ENCODE data around the gene EXOSC1.
A peak's percentile ranks its signal among the peaks of the same experiment; 100 is the strongest.

The EXOSC1 gene

GRCh38 chr10:97445722-97446639, at the start of gene EXOSC1, which contains the start of gene ZDHHC16:
Gene EXOSC1 (minus strand): TSS chr10:97446006. CDS start chr10:97445985, 21 bp downstream.
Gene ZDHHC16 (plus strand): TSS chr10:97446175. CDS start chr10:97451676, 5,501 bp downstream.
- peaks cover 13% of the 10 kb centered on the region for H3K36me3 ChIP-seq
- H3K4me1 ChIP-seq (ENCODE audit: control insufficient read depth in 1 of 2, insufficient read depth in 1 of 2, low read depth in 1 of 2, low read length in 1 of 2), result peaks cover 22 to 28% of the 10 kb centered on the region in 2 experiments
- peak within 1 kb of the TSS; percentile 78 for H3K27ac ChIP-seq
- no peaks in the 10 kb centered on the region for H3K27me3 ChIP-seq
- peak within 1 kb of the TSS; percentile 75 for H3K4me3 ChIP-seq (ENCODE audit: low read depth in 1 of 2, low read length in 1 of 2)
- H3K9me3 ChIP-seq, result no peaks in the 10 kb centered on the region
- peak; percentile 46 for TF ChIP-seq CTCF (IDR thresholded peaks at IDR 0.05)

GRCh38 chr10:97494863-97495506, 49.2 kb upstream of the EXOSC1 start:
- Histone ChIP-seq H3K4me3 (ENCODE audit: low read depth in 1 of 2, low read length in 1 of 2) (no peak overlapping the region), H3K9me3 (no peaks in the 10 kb centered on the region), H3K27me3 (no peaks in the 10 kb centered on the region), H3K36me3 (peaks cover 6% of the 10 kb centered on the region), H3K4me1 (ENCODE audit: control insufficient read depth in 1 of 2, insufficient read depth in 1 of 2, low read depth in 1 of 2, low read length in 1 of 2) (peaks cover 23 to 26% of the 10 kb centered on the region in 2 experiments), H3K27ac (no peak overlapping the region)
- no peak for TF ChIP-seq CTCF (IDR thresholded peaks at IDR 0.05)

GRCh38 chr10:97494151-97494550, 48.3 kb upstream of the EXOSC1 start:
- Histone ChIP-seq H3K9me3 (no peaks in the 10 kb centered on the region), H3K4me1 (ENCODE audit: control insufficient read depth in 1 of 2, insufficient read depth in 1 of 2, low read depth in 1 of 2, low read length in 1 of 2) (peaks cover 18 to 23% of the 10 kb centered on the region in 2 experiments), H3K27ac (no peak overlapping the region), H3K36me3 (peaks cover 6% of the 10 kb centered on the region), H3K4me3 (ENCODE audit: low read depth in 1 of 2, low read length in 1 of 2) (no peak overlapping the region), H3K27me3 (no peaks in the 10 kb centered on the region)
- no peak for TF ChIP-seq CTCF (IDR thresholded peaks at IDR 0.05)

- Histone ChIP-seq H3K4me1 (ENCODE audit: control insufficient read depth in 1 of 2, insufficient read depth in 1 of 2, low read depth in 1 of 2, low read length in 1 of 2) (peaks cover 7 to 12% of the 10 kb centered on the region in 2 experiments), H3K36me3 (peaks cover 6% of the 10 kb centered on the region), H3K9me3 (no peaks in the 10 kb centered on the region), H3K27ac (peak overlapping the region; percentile 40), H3K27me3 (no peaks in the 10 kb centered on the region), H3K4me3 (ENCODE audit: low read depth in 1 of 2, low read length in 1 of 2) (no peak overlapping the region)
- no peak for TF ChIP-seq CTCF (IDR thresholded peaks at IDR 0.05)
Measured at GRCh38 chr10:97490592-97490991, 44.8 kb upstream of the EXOSC1 start.

GRCh38 chr10:97485647-97486281, 40.0 kb upstream of the EXOSC1 start:
- no peak for TF ChIP-seq CTCF (IDR thresholded peaks at IDR 0.05)

More at GRCh38 chr10:97485647-97486281, 40.0 kb upstream of the EXOSC1 start:
- Histone ChIP-seq H3K4me3 (ENCODE audit: low read depth in 1 of 2, low read length in 1 of 2) (no peak overlapping the region), H3K27ac (no peak overlapping the region), H3K9me3 (no peaks in the 10 kb centered on the region), H3K36me3 (peaks cover 5% of the 10 kb centered on the region), H3K4me1 (ENCODE audit: control insufficient read depth in 1 of 2, insufficient read depth in 1 of 2, low read depth in 1 of 2, low read length in 1 of 2) (peaks cover 5 to 8% of the 10 kb centered on the region in 2 experiments), H3K27me3 (no peaks in the 10 kb centered on the region)
